ENCODE data around the gene TOGARAM2. TPM values are rescaled to one million over a fixed set of nuclear protein-coding genes. Genes with fewer than 3 reads are reported as not detected.

TOGARAM2 gene
- total RNA-seq, 2 donors from 2014 or later, result 0.24 to 0.59 TPM

GRCh38 chr2:29023188-29023587 lies 42.1 kb downstream of the TOGARAM2 start:
- H3K36me3 ChIP-seq, result no peaks in the 10 kb centered on the region
- no peak overlapping the region for H3K9ac ChIP-seq (ENCODE audit: low read depth in 2 of 2, low read length in 2 of 2)
- no peak for TF ChIP-seq CTCF (IDR thresholded peaks at IDR 0.05)
- no peak for DNase-seq
- no peak overlapping the region for H3K27ac ChIP-seq
- no peaks in the 10 kb centered on the region for H3K9me3 ChIP-seq
- intact Hi-C loops (cut with DNase I), result no loop called here
- no peaks in the 10 kb centered on the region for H3K4me1 ChIP-seq
- no peak overlapping the region for H3K4me3 ChIP-seq
- H3K27me3 ChIP-seq, result no peaks in the 10 kb centered on the region

GRCh38 chr2:29024882-29025430 lies 43.9 kb downstream of the TOGARAM2 start:
- H3K4me1 ChIP-seq, result no peaks in the 10 kb centered on the region
- no peak for TF ChIP-seq CTCF (IDR thresholded peaks at IDR 0.05)
- no peak overlapping the region for H3K27ac ChIP-seq
- H3K9me3 ChIP-seq, result no peaks in the 10 kb centered on the region
- no peak for DNase-seq
- H3K9ac ChIP-seq (ENCODE audit: low read depth in 2 of 2, low read length in 2 of 2), result no peak overlapping the region
- no peaks in the 10 kb centered on the region for H3K27me3 ChIP-seq
- intact Hi-C loops (cut with DNase I), result no loop called here
- no peaks in the 10 kb centered on the region for H3K36me3 ChIP-seq
- no peak overlapping the region for H3K4me3 ChIP-seq

- H3K4me1 ChIP-seq, result no peaks in the 10 kb centered on the region
- H3K36me3 ChIP-seq, result no peaks in the 10 kb centered on the region
- no peak for TF ChIP-seq CTCF (IDR thresholded peaks at IDR 0.05)
- H3K9ac ChIP-seq (ENCODE audit: low read depth in 2 of 2, low read length in 2 of 2), result no peak overlapping the region
- no peak for DNase-seq
- no peak overlapping the region for H3K4me3 ChIP-seq
- no peak overlapping the region for H3K27ac ChIP-seq
- no peaks in the 10 kb centered on the region for H3K9me3 ChIP-seq
- no peaks in the 10 kb centered on the region for H3K27me3 ChIP-seq
- intact Hi-C loops (cut with DNase I), result no loop called here
Observed at GRCh38 chr2:29025711-29026110, 44.6 kb downstream of the TOGARAM2 start.

GRCh38 chr2:29031046-29031445 lies 49.9 kb downstream of the TOGARAM2 start:
- no peak overlapping the region for H3K4me3 ChIP-seq
- TF ChIP-seq CTCF (IDR thresholded peaks at IDR 0.05), result no peak
- H3K4me1 ChIP-seq, result no peaks in the 10 kb centered on the region
- no peak overlapping the region for H3K9ac ChIP-seq (ENCODE audit: low read depth in 2 of 2, low read length in 2 of 2)
- H3K27ac ChIP-seq, result no peak overlapping the region
- no peaks in the 10 kb centered on the region for H3K9me3 ChIP-seq
- intact Hi-C loops (cut with DNase I), result no loop called here
- no peak for DNase-seq
- no peaks in the 10 kb centered on the region for H3K27me3 ChIP-seq
- H3K36me3 ChIP-seq, result no peaks in the 10 kb centered on the region

- Histone ChIP-seq H3K4me3 (no peak overlapping the region), H3K9me3 (no peaks in the 10 kb centered on the region), H3K36me3 (no peaks in the 10 kb centered on the region), H3K9ac (ENCODE audit: low read depth in 2 of 2, low read length in 2 of 2) (no peak overlapping the region), H3K27ac (no peak overlapping the region), H3K27me3 (no peaks in the 10 kb centered on the region), H3K4me1 (no peaks in the 10 kb centered on the region)
- intact Hi-C loops (cut with DNase I), result no loop called here
- no peak for DNase-seq
- no peak for TF ChIP-seq CTCF (IDR thresholded peaks at IDR 0.05)
Observed at GRCh38 chr2:29032189-29032588, 51.1 kb downstream of the TOGARAM2 start.

Measured in colonic mucosa (tissue), 4 donors.